ENCODE data around the gene RAD23B.

RAD23B gene

GRCh38 chr9:107282759-107283622, at the start of gene RAD23B:
Gene RAD23B, plus strand, starts transcription at chr9:107283279. Its CDS starts 351 bp downstream, at chr9:107283630.
- TF ChIP-seq CTCF (IDR thresholded peaks at IDR 0.05; ENCODE audit: extremely low read depth, insufficient read depth, missing control alignments) = no peak
- DNase-seq (ENCODE audit: low spot score) = peak; percentile 95
- in situ Hi-C loops (cut with MboI; ENCODE audit: low pct_unique_long_range_greater_than_20kb, low sequenced_read_pairs, unreplicated experiment) = no loop called here

GRCh38 chr9:107235765-107236442, 47.2 kb upstream of the RAD23B start:
- TF ChIP-seq CTCF (IDR thresholded peaks at IDR 0.05; ENCODE audit: extremely low read depth, insufficient read depth, missing control alignments) = no peak
- in situ Hi-C loops (cut with MboI; ENCODE audit: low pct_unique_long_range_greater_than_20kb, low sequenced_read_pairs, unreplicated experiment) = no loop called here
- no peak for DNase-seq (ENCODE audit: low spot score)

- in situ Hi-C loops (cut with MboI; ENCODE audit: low pct_unique_long_range_greater_than_20kb, low sequenced_read_pairs, unreplicated experiment) = no loop called here
- no peak for TF ChIP-seq CTCF (IDR thresholded peaks at IDR 0.05; ENCODE audit: extremely low read depth, insufficient read depth, missing control alignments)
- DNase-seq (ENCODE audit: low spot score) = no peak
These were observed 45.2 kb upstream of the RAD23B start for GRCh38 chr9:107237873-107238272.

GRCh38 chr9:107239474-107239873, 43.6 kb upstream of the RAD23B start:
- DNase-seq (ENCODE audit: low spot score) = no peak
- in situ Hi-C loops (cut with MboI; ENCODE audit: low pct_unique_long_range_greater_than_20kb, low sequenced_read_pairs, unreplicated experiment) = no loop called here
- peak; percentile 60 for TF ChIP-seq CTCF (IDR thresholded peaks at IDR 0.05; ENCODE audit: extremely low read depth, insufficient read depth, missing control alignments)

- no peak for DNase-seq (ENCODE audit: low spot score)
- in situ Hi-C loops (cut with MboI; ENCODE audit: low pct_unique_long_range_greater_than_20kb, low sequenced_read_pairs, unreplicated experiment) = no loop called here
- TF ChIP-seq CTCF (IDR thresholded peaks at IDR 0.05; ENCODE audit: extremely low read depth, insufficient read depth, missing control alignments) = no peak
These were observed 42.8 kb upstream of the RAD23B start for GRCh38 chr9:107240260-107240659.

- TF ChIP-seq CTCF (IDR thresholded peaks at IDR 0.05; ENCODE audit: extremely low read depth, insufficient read depth, missing control alignments) = no peak
- no peak for DNase-seq (ENCODE audit: low spot score)
- in situ Hi-C loops (cut with MboI; ENCODE audit: low pct_unique_long_range_greater_than_20kb, low sequenced_read_pairs, unreplicated experiment) = no loop called here
These were observed 40.7 kb upstream of the RAD23B start for GRCh38 chr9:107242073-107243030.

Data from GM13977 (cell line).